Pancreas (tissue), 10 donors: ENCODE results near the gene PGLYRP4. TPM values are rescaled to one million over a fixed set of nuclear protein-coding genes. Genes with fewer than 3 reads are reported as not detected.
A peak's percentile ranks its signal among the peaks of the same experiment; 100 is the strongest.

Experiments
- ATAC-seq, 4 donors: fragments of 200-7000 bp; cut with Tn5 transposase; one replicate each; pipeline versions ENCODE4 v1.8.0 to v1.9.1; 2020; ENCODE audit warnings: mild to moderate bottlenecking in 4 of 4, moderate library complexity in 4 of 4
- DNase-seq, 6 donors: peaks; one replicate each; pipeline ENCODE4 v3.0.0-alpha.2; 2020
- FAIRE-seq: peaks from 2 replicates; lab custom pipeline; 2012; peaks lifted over from hg19 to GRCh38; lab: Jason Lieb, UNC
- H3K27ac ChIP-seq, 4 donors: fragments of 200-600 bp; sonication (generic); 1 replicate in 3 of 4; 2 replicates in 1 of 4; pipeline versions ENCODE4 v1.5.0 to v1.8.0; 2020
- H3K27me3 ChIP-seq, 4 donors: fragments of 200-600 bp; one replicate each; pipeline ENCODE4 v1.8.0; 2021
- H3K36me3 ChIP-seq, 3 donors: fragments of 200-600 bp; sonication (generic) in 1 of 3; one replicate each; pipeline versions ENCODE4 v1.5.0 to v1.8.0; 2020 to 2021
- H3K4me1 ChIP-seq, 3 donors: fragments of 200-600 bp; one replicate each; pipeline ENCODE4 v1.8.0; 2021
- H3K4me3 ChIP-seq, 4 donors: fragments of 200-600 bp; sonication (generic) in 2 of 4; one replicate each; pipeline versions ENCODE4 v1.5.0 to v1.8.0; 2020 to 2021
- H3K9me3 ChIP-seq, 4 donors: fragments of 200-600 bp; one replicate each; pipeline ENCODE4 v1.8.0; 2021
- CTCF ChIP-seq, 4 donors: fragments of 200-600 bp; sonication (generic) in 3 of 4; IDR thresholded peaks; one replicate each; pipeline versions ENCODE4 v1.5.0 to v1.8.0; 2021; ENCODE audit warnings: antibody characterized with exemption in 4 of 4
- WGBS, 2 donors: extraction: QIAGEN DNeasy Blood & Tissue Kit; methylation state at CpG; one replicate each; pipeline ENCODE4 v1.1.7; 2013; 5-methylcytosine and 5-hydroxymethylcytosine counted together
- intact Hi-C, 3 donors: fragments of 100-400 bp; cut with DNase I; formaldehyde crosslinking; loops; one replicate each; pipeline versions ENCODE4 v1.11.1 to v1.14.2; 2022
- polyA plus RNA-seq, 2 donors: library from polyadenylated mRNA; stranded (reverse); fragments of 200-250 nt; gene quantifications; one replicate each; pipeline ENCODE4 v1.2.3, GENCODE V29; 2013
- total RNA-seq, 6 donors: library from RNA; stranded (reverse); fragmentation: NEBNext Ultra II Directional in 4 of 6; extraction: Animal tissue kit (Norgen Biotek cat#: 25700) in 4 of 6; gene quantifications; one replicate each; pipeline versions ENCODE4 v1.2.1 to v1.2.4, GENCODE V29; 2021 to 2023
- donor health status: healthy with polysubstance abuse.
- donor health status: DM: no; HTN: no; CAD: no; lungs with moderate emphysema.
- donor health status: DM: no; HTN: no; CAD: no.
- donor health status: control.
- donor health status: control.
- donor health status: Bipolar disorder and iron deficiency.
- donor health status: DM: yes; HTN: yes; CAD: no.
- donor health status: DM: no; HTN: no; CAD: no.
- donor health status: DM: no; HTN: no; CAD: no.
- donor health status: DM: yes; HTN: yes; CAD: no.

PGLYRP4 gene
- total and polyA plus RNA-seq, 8 donors = 0.37 TPM; not detected in 7

GRCh38 chr1:153387785-153388184 is 39.1 kb upstream of the PGLYRP4 start:
- no peaks in the 10 kb centered on the region for H3K9me3 ChIP-seq
- H3K36me3 ChIP-seq = no peaks in the 10 kb centered on the region
- H3K27me3 ChIP-seq = no peaks in the 10 kb centered on the region
- no peak overlapping the region for H3K27ac ChIP-seq
- WGBS, 2 donors = 56 to 65% methylated on average over 4 of the region's 4 CpGs
- TF ChIP-seq CTCF (IDR thresholded peaks at IDR 0.05) = no peak
- intact Hi-C loops = no loop called here
- ATAC-seq (no peak), FAIRE-seq (no peak), DNase-seq (no peak)
- H3K4me1 ChIP-seq = no peaks in the 10 kb centered on the region
- no peak overlapping the region for H3K4me3 ChIP-seq

DNA sequence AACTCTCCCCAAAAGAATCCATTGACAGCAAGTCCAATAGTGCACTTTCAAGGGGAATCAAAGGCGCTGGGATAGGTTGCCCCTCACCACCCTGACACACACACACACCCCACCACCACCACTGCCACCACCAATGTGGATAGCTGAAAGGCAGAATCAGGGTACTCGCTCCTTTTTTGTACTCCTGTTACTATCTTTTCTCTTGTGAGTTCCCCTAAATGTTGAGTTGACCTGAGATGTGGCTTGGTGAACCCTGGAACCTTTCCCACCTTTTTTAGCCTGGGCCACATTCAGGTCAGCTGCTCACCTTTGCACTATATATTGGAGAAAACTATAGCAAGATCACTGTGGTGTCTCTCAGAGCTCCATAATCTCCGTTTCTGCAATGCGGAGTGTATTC is 38.4 kb upstream of the PGLYRP4 start:
- FAIRE-seq (no peak), ATAC-seq (no peak), DNase-seq (no peak)
- H3K27ac ChIP-seq = no peak overlapping the region
- H3K27me3 ChIP-seq = no peaks in the 10 kb centered on the region
- TF ChIP-seq CTCF (IDR thresholded peaks at IDR 0.05) = no peak
- WGBS, 2 donors = 65 to 70% methylated on average over 4 of the region's 4 CpGs
- intact Hi-C loops = no loop called here
- H3K36me3 ChIP-seq = no peaks in the 10 kb centered on the region
- H3K4me3 ChIP-seq = no peak overlapping the region
- no peaks in the 10 kb centered on the region for H3K9me3 ChIP-seq
- H3K4me1 ChIP-seq = no peaks in the 10 kb centered on the region

DNA sequence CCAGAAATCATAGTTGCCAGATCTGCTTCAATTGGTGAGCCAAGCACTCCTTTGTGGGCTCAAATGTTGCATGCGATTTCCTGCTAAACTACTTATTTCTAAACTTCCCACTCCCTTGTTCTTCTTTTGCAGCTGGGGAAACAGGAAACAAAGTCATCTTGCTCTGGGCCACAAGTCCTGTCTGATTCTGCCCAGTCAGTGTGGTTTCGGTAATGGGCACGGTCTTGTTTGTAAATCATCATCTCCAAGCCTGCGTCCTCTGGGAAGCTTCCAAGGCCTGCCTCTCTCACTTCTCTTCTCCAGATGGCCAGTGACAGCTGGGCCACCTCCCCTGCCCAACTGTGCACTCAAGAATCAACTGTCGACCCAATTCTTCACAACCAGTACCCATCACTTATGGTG is 37.9 kb upstream of the PGLYRP4 start:
- Histone ChIP-seq H3K36me3 (no peaks in the 10 kb centered on the region), H3K4me1 (no peaks in the 10 kb centered on the region), H3K27ac (no peak overlapping the region), H3K9me3 (no peaks in the 10 kb centered on the region), H3K4me3 (no peak overlapping the region), H3K27me3 (no peaks in the 10 kb centered on the region)
- FAIRE-seq (no peak), ATAC-seq (peak in 2 of 4 donors; percentile 62 to 69), DNase-seq (peak in 1 of 6 donors; percentile 28)
- TF ChIP-seq CTCF (IDR thresholded peaks at IDR 0.05) = no peak
- 65 to 79% methylated on average over 5 of the region's 5 CpGs for WGBS, 2 donors
- intact Hi-C loops = no loop called here

GRCh38 chr1:153384958-153385580 is 36.4 kb upstream of the PGLYRP4 start:
- H3K9me3 ChIP-seq = no peaks in the 10 kb centered on the region
- WGBS, 2 donors = 65% methylated on average over 4 of the region's 4 CpGs

More at GRCh38 chr1:153384958-153385580, 36.4 kb upstream of the PGLYRP4 start:
- no peak for FAIRE-seq
- no peak overlapping the region for H3K4me3 ChIP-seq
- no peak for TF ChIP-seq CTCF (IDR thresholded peaks at IDR 0.05)
- no peaks in the 10 kb centered on the region for H3K4me1 ChIP-seq
- no peaks in the 10 kb centered on the region for H3K36me3 ChIP-seq
- DNase-seq = no peak
- intact Hi-C loops = no loop called here
- no peak overlapping the region for H3K27ac ChIP-seq
- H3K27me3 ChIP-seq = no peaks in the 10 kb centered on the region
- no peak for ATAC-seq
